ES-I3 (cell line): ENCODE measurements around the gene UMAD1.

Source experiments
- H3K36me3 ChIP-seq: 2 replicates; pipeline ENCODE4 v1.6.1; 2013; ENCODE audit warnings: mild to moderate bottlenecking, low read length, control low read depth, moderate library complexity; ENCODE audit not compliant: insufficient read depth
- H3K4me1 ChIP-seq: 2 replicates; pipeline ENCODE4 v1.6.1; 2013; ENCODE audit warnings: mild to moderate bottlenecking, control low read depth, low read length; ENCODE audit not compliant: insufficient read depth
- H3K9ac ChIP-seq: 2 replicates; pipeline ENCODE4 v1.6.1; 2013; ENCODE audit warnings: low read depth, mild to moderate bottlenecking, low read length, moderate library complexity
- H3K9me3 ChIP-seq: 2 replicates; pipeline ENCODE4 v1.6.1; 2013; ENCODE audit warnings: mild to moderate bottlenecking, low read length, moderate library complexity; ENCODE audit not compliant: control insufficient read depth, insufficient read depth

UMAD1 gene

GRCh38 chr7:7832518-7832917, 192.0 kb downstream of the UMAD1 start:
- Histone ChIP-seq H3K36me3 (no peaks in the 10 kb centered on the region), H3K9me3 (no peaks in the 10 kb centered on the region), H3K4me1 (peaks cover 13% of the 10 kb centered on the region), H3K9ac (no peak overlapping the region)

- Histone ChIP-seq H3K9me3 (no peaks in the 10 kb centered on the region), H3K36me3 (no peaks in the 10 kb centered on the region), H3K9ac (no peak overlapping the region), H3K4me1 (peaks cover 16% of the 10 kb centered on the region)
These were observed 194.2 kb downstream of the UMAD1 start for GRCh38 chr7:7834761-7835160.

- 0 out of 2 replicates have a peak, but pooled peaks cover 7% of the 10 kb centered on the region for H3K4me1 ChIP-seq
- no peaks in the 10 kb centered on the region for H3K36me3 ChIP-seq
- H3K9me3 ChIP-seq, result no peaks in the 10 kb centered on the region
- H3K9ac ChIP-seq, result no peak overlapping the region
These were observed 200.5 kb downstream of the UMAD1 start for GRCh38 chr7:7841027-7841426.

GRCh38 chr7:7843240-7843639, 202.7 kb downstream of the UMAD1 start:
- Histone ChIP-seq H3K9me3 (no peaks in the 10 kb centered on the region), H3K4me1 (no peaks in the 10 kb centered on the region), H3K36me3 (no peaks in the 10 kb centered on the region), H3K9ac (no peak overlapping the region)

DNA sequence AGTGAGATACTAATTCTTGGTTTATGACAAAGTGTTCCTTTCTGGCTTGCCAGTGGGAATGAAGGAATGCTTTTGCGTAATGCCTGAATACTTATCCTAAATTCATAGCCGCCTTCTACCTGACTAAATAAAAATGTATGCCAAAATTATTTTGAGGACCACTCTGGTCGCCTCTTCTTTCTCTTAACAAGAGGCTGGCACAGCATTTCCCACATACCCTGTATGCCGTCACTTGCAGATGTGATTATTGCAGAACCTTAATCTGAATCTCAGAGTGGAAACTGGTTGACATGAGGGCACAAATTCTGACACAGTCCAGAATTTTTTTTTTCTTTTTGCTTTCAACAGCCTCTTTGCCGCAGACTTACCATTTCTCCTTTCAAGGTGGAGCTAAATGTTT, 203.4 kb downstream of the UMAD1 start:
- Histone ChIP-seq H3K9me3 (no peaks in the 10 kb centered on the region), H3K36me3 (no peaks in the 10 kb centered on the region), H3K9ac (no peak overlapping the region), H3K4me1 (no peaks in the 10 kb centered on the region)

DNA sequence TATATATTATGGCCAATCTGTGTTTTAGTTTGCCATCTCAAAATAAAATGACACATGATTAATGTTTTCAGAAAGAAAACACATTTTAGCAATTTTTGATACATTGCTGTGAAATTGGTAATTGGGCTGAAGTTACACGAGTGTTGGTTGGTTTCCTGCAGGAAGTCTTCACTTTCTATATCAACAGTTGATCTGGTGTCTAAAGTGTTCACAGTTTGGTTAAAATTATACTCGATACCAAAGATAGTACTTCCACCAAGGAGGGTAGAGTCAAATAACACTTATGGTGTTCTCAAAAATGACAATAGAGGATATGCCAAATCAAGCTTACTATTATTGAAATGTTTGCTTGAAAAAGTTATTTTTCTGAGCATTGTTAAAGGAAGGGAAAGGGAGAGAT, 207.7 kb downstream of the UMAD1 start:
- H3K4me1 ChIP-seq, result no peaks in the 10 kb centered on the region
- H3K9ac ChIP-seq, result no peak overlapping the region
- H3K9me3 ChIP-seq, result no peaks in the 10 kb centered on the region
- H3K36me3 ChIP-seq, result no peaks in the 10 kb centered on the region

DNA sequence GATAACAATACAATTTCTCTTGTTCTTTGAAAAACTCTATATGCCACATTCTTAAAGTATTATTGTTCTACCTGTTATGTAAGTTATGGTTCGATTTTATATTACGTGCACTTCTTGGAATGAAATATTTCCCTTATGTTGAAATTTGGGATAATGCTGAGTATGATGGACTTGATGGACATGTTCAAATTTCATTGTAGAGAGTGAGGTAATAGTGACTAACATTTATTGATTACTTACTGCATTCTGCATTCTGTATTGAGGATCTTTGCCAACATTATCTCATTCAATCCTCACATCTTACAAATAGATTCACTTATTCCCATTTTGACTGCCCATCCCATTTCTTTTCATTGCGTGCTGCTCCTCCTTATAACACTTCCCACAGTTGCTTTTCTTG, 208.3 kb downstream of the UMAD1 start:
- no peaks in the 10 kb centered on the region for H3K4me1 ChIP-seq
- peaks cover 4% of the 10 kb centered on the region; the same call in 1 of the 2 replicates for H3K9me3 ChIP-seq
- H3K9ac ChIP-seq, result no peak overlapping the region
- no peaks in the 10 kb centered on the region for H3K36me3 ChIP-seq

GRCh38 chr7:7850150-7850549, 209.6 kb downstream of the UMAD1 start:
- H3K9me3 ChIP-seq, result peaks cover 12% of the 10 kb centered on the region; the same call in 1 of the 2 replicates

GRCh38 chr7:7851381-7851780, 210.8 kb downstream of the UMAD1 start:
- Histone ChIP-seq H3K4me1 (no peaks in the 10 kb centered on the region), H3K9ac (no peak overlapping the region), H3K36me3 (no peaks in the 10 kb centered on the region), H3K9me3 (peaks cover 12% of the 10 kb centered on the region; the same call in 1 of the 2 replicates)

More at GRCh38 chr7:7850150-7850549, 209.6 kb downstream of the UMAD1 start:
- no peak overlapping the region for H3K9ac ChIP-seq
- H3K4me1 ChIP-seq, result no peaks in the 10 kb centered on the region
- H3K36me3 ChIP-seq, result no peaks in the 10 kb centered on the region

- Histone ChIP-seq H3K4me1 (no peaks in the 10 kb centered on the region), H3K36me3 (no peaks in the 10 kb centered on the region), H3K9me3 (peaks cover 12% of the 10 kb centered on the region; the same call in 1 of the 2 replicates), H3K9ac (no peak overlapping the region)
These were observed 211.4 kb downstream of the UMAD1 start for GRCh38 chr7:7851991-7852390.

DNA sequence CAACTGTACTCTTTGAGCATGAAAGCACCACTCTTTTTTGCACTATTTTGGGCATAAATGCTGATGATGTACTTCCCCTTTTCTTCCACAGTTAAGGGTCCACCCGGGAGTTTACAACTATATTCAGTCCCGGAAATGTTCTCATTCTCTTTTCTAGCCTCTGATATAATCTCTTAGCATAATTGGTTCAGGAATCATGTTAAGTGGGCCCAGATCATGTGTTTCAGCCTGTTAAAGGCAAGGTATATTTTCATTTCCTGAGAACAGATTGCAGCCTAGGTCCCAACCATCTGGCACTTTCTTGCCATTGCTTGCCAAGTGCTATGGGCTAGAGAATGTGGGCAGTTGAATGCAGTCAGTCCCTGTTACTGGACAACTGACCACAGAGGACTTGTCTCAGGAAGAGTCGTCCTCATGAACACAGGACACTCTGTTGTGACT, 216.6 kb downstream of the UMAD1 start:
- no peaks in the 10 kb centered on the region for H3K36me3 ChIP-seq
- H3K9me3 ChIP-seq, result peaks cover 12% of the 10 kb centered on the region; the same call in 1 of the 2 replicates
- no peaks in the 10 kb centered on the region for H3K4me1 ChIP-seq
- no peak overlapping the region for H3K9ac ChIP-seq

GRCh38 chr7:7858559-7858958, 218.0 kb downstream of the UMAD1 start:
- Histone ChIP-seq H3K9me3 (peaks cover 11% of the 10 kb centered on the region; the same call in 1 of the 2 replicates), H3K36me3 (no peaks in the 10 kb centered on the region), H3K4me1 (peaks cover 4% of the 10 kb centered on the region; the same call in 1 of the 2 replicates), H3K9ac (no peak overlapping the region)

GRCh38 chr7:7859411-7859810, 218.9 kb downstream of the UMAD1 start:
- Histone ChIP-seq H3K4me1 (peaks cover 7% of the 10 kb centered on the region; the same call in 1 of the 2 replicates), H3K9me3 (peaks cover 6% of the 10 kb centered on the region; the same call in 1 of the 2 replicates), H3K36me3 (no peaks in the 10 kb centered on the region), H3K9ac (no peak overlapping the region)

GRCh38 chr7:7861211-7861633, 220.7 kb downstream of the UMAD1 start:
- Histone ChIP-seq H3K9me3 (no peaks in the 10 kb centered on the region), H3K4me1 (peaks cover 7% of the 10 kb centered on the region; the same call in 1 of the 2 replicates), H3K9ac (no peak overlapping the region), H3K36me3 (no peaks in the 10 kb centered on the region)

- Histone ChIP-seq H3K4me1 (peaks cover 7% of the 10 kb centered on the region; the same call in 1 of the 2 replicates), H3K9ac (no peak overlapping the region)
These were observed 221.8 kb downstream of the UMAD1 start for GRCh38 chr7:7862393-7862792.

More at GRCh38 chr7:7862393-7862792, 221.8 kb downstream of the UMAD1 start:
- no peaks in the 10 kb centered on the region for H3K9me3 ChIP-seq
- H3K36me3 ChIP-seq, result no peaks in the 10 kb centered on the region
